ENCODE measurements around the gene LIX1L. TPM values are rescaled to one million over a fixed set of nuclear protein-coding genes. Genes with fewer than 3 reads are reported as not detected.
A peak's percentile ranks its signal among the peaks of the same experiment; 100 is the strongest.

The LIX1L gene
- total and polyA plus RNA-seq, 2 of the 13 experiments (the other 11 are each of a cell fraction or from before 2014, with no cell fraction given): 8.1 to 24.9 TPM

GRCh38 chr1:145891587-145892485 is 66.0 kb downstream of the LIX1L start (continued):
- peak; percentile 80; the same call in 1 of the 2 replicates for TF ChIP-seq HOMEZ (CRISPR knock-in tag; IDR thresholded peaks at IDR 0.05; ENCODE audit: low read depth)
- no peak for TF ChIP-seq EHMT2 (IDR thresholded peaks at IDR 0.05; ENCODE audit: borderline replicate concordance, low read depth, low read length)
- no peak for TF ChIP-seq ZNF674 (CRISPR knock-in tag; IDR thresholded peaks at IDR 0.05; ENCODE audit: low read depth)
- no peak; the same call in 1 of the 2 replicates for TF ChIP-seq MBD4 (IDR thresholded peaks at IDR 0.05; ENCODE audit: borderline replicate concordance, low read length)
- TF ChIP-seq NR0B2 (CRISPR knock-in tag; IDR thresholded peaks at IDR 0.05): no peak
- 0 out of 2 replicates have a peak, but pooled peaks have one; percentile 28 for TF ChIP-seq ZSCAN20 (CRISPR knock-in tag; IDR thresholded peaks at IDR 0.05; ENCODE audit: borderline replicate concordance)
- TF ChIP-seq ATF4 (CRISPR knock-in tag; IDR thresholded peaks at IDR 0.05): no peak
- no peak for TF ChIP-seq MNT (IDR thresholded peaks at IDR 0.05)
- TF ChIP-seq NR1H2 (CRISPR knock-in tag; IDR thresholded peaks at IDR 0.05; ENCODE audit: borderline replicate concordance, low read depth): no peak
- TF ChIP-seq ZNF20 (CRISPR knock-in tag; IDR thresholded peaks at IDR 0.05): no peak
- TF ChIP-seq REST (IDR thresholded peaks at IDR 0.05; ENCODE audit: borderline replicate concordance in 1 of 2, low read depth in 1 of 2, low read length in 2 of 2): peak in 1 of 2 experiments; percentile 27; a peak in 1 of 4 replicates
- TF ChIP-seq SRY (CRISPR knock-in tag; IDR thresholded peaks at IDR 0.05): no peak; the same call in 1 of the 2 replicates
- TF ChIP-seq MED1 (CRISPR knock-in tag; IDR thresholded peaks at IDR 0.05): peak; percentile 86
- no peak for TF ChIP-seq XBP1 (CRISPR knock-in tag; IDR thresholded peaks at IDR 0.05)
- no peak for TF ChIP-seq NKX3-1 (CRISPR knock-in tag; IDR thresholded peaks at IDR 0.05)
- TF ChIP-seq ZNF317 (CRISPR knock-in tag; IDR thresholded peaks at IDR 0.05): peak; percentile 74; the same call in 1 of the 2 replicates
- no peak for TF ChIP-seq ATF7 (IDR thresholded peaks at IDR 0.05)
- TF ChIP-seq ATF7 (CRISPR knock-in tag; IDR thresholded peaks at IDR 0.05): no peak
- TF ChIP-seq ZNF776 (CRISPR knock-in tag; IDR thresholded peaks at IDR 0.05): no peak
- no peak for TF ChIP-seq ZNF562 (CRISPR knock-in tag; IDR thresholded peaks at IDR 0.05; ENCODE audit: borderline replicate concordance)
- 0 out of 2 replicates have a peak, but pooled peaks have one; percentile 74 for TF ChIP-seq HOXA5 (CRISPR knock-in tag; IDR thresholded peaks at IDR 0.05)

Data from HepG2 (cell line).